Ishikawa (cell line): ENCODE measurements around the gene DYTN.

Experiments
- CEBPB ChIP-seq: IDR thresholded peaks from 2 replicates; pipeline ENCODE4 v1.6.1; 2012
- CREB1 ChIP-seq: IDR thresholded peaks from 2 replicates; pipeline ENCODE4 v1.6.1; 2012; ENCODE audit warnings: low read depth
- EGR1 ChIP-seq: IDR thresholded peaks from 2 replicates; pipeline ENCODE4 v1.6.1; 2012
- EP300 ChIP-seq: IDR thresholded peaks from 2 replicates; pipeline ENCODE4 v1.6.1; 2012; ENCODE audit warnings: borderline replicate concordance
- FOXM1 ChIP-seq: IDR thresholded peaks from 2 replicates; pipeline ENCODE4 v1.6.1; 2012; ENCODE audit warnings: low read depth, borderline replicate concordance
- NFIC ChIP-seq: IDR thresholded peaks from 2 replicates; pipeline ENCODE4 v1.6.1; 2012
- RAD21 ChIP-seq: IDR thresholded peaks from 2 replicates; pipeline ENCODE4 v1.6.1; 2012; ENCODE audit warnings: low read depth
- TAF1 ChIP-seq: IDR thresholded peaks from 2 replicates; pipeline ENCODE4 v1.6.1; 2012; ENCODE audit warnings: low read depth, mild to moderate bottlenecking
- TCF12 ChIP-seq: IDR thresholded peaks from 2 replicates; pipeline ENCODE4 v1.6.1; 2012; ENCODE audit warnings: low read depth
- TEAD4 ChIP-seq: IDR thresholded peaks from 2 replicates; pipeline ENCODE4 v1.6.1; 2012
- USF1 ChIP-seq: IDR thresholded peaks from 2 replicates; pipeline ENCODE4 v1.6.1; 2012
- YY1 ChIP-seq: IDR thresholded peaks from 2 replicates; pipeline ENCODE4 v1.6.1; 2012; ENCODE audit warnings: low read depth
- ZBTB7A ChIP-seq: IDR thresholded peaks from 2 replicates; pipeline ENCODE4 v1.6.1; 2012; ENCODE audit warnings: low read depth
- TF ChIP-seq, protein P1 (sequence below): IDR thresholded peaks from 2 replicates; pipeline ENCODE4 v1.6.1; 2012
- TF ChIP-seq, protein P2 (sequence below): IDR thresholded peaks from 2 replicates; pipeline ENCODE4 v1.6.1; 2012; ENCODE audit warnings: low read depth, mild to moderate bottlenecking

DYTN gene

GRCh38 chr2:206698811-206699210 lies 19.4 kb downstream of the DYTN start:
- no peak for TF ChIP-seq EP300

- TF ChIP-seq USF1 (no peak), TAF1 (no peak), EGR1 (no peak), CEBPB (no peak), EP300 (no peak), RAD21 (no peak), FOXM1 (no peak), TCF12 (no peak), YY1 (no peak), TEAD4 (no peak), ZBTB7A (no peak), CREB1 (no peak)
- TF ChIP-seq, protein P1, sequence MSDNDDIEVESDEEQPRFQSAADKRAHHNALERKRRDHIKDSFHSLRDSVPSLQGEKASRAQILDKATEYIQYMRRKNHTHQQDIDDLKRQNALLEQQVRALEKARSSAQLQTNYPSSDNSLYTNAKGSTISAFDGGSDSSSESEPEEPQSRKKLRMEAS = no peak
- TF ChIP-seq, protein P2, sequence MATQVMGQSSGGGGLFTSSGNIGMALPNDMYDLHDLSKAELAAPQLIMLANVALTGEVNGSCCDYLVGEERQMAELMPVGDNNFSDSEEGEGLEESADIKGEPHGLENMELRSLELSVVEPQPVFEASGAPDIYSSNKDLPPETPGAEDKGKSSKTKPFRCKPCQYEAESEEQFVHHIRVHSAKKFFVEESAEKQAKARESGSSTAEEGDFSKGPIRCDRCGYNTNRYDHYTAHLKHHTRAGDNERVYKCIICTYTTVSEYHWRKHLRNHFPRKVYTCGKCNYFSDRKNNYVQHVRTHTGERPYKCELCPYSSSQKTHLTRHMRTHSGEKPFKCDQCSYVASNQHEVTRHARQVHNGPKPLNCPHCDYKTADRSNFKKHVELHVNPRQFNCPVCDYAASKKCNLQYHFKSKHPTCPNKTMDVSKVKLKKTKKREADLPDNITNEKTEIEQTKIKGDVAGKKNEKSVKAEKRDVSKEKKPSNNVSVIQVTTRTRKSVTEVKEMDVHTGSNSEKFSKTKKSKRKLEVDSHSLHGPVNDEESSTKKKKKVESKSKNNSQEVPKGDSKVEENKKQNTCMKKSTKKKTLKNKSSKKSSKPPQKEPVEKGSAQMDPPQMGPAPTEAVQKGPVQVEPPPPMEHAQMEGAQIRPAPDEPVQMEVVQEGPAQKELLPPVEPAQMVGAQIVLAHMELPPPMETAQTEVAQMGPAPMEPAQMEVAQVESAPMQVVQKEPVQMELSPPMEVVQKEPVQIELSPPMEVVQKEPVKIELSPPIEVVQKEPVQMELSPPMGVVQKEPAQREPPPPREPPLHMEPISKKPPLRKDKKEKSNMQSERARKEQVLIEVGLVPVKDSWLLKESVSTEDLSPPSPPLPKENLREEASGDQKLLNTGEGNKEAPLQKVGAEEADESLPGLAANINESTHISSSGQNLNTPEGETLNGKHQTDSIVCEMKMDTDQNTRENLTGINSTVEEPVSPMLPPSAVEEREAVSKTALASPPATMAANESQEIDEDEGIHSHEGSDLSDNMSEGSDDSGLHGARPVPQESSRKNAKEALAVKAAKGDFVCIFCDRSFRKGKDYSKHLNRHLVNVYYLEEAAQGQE = no peak
Measured at GRCh38 chr2:206696910-206697309, 21.3 kb downstream of the DYTN start.

DNA sequence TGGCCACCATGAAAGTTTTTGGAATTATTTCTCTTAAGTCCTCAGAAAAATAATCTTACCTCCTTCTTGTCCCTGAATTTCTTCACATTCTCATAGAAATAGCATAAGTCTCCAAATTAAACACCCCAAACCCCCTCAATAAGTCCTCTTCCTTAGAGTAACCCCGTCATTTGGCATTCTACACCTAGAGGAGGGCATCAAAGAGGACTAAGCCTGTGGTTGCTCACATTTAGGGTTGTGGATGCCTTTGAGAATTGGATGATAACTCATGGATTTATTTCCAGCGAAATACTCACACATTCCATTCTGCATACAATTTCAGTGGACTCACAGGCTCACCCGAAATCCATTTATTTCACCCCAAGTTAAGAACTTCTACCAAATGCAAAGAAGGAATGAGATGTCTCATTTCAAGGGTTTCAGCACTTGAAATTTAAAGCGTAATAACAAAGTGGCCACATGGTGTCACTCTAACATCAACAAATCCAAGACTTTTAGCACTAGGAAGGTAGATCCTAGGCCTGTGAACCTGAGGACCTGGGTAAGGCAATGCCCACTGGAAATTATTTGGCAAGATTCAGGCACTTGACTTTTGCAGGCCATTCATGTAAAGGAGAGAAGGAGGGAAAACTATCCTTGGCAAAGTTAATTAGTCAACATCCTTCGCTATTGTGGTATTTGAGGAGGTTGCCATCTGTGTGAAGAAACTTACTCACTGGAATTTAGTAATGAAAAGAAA lies 24.6 kb downstream of the DYTN start:
- TF ChIP-seq USF1 = no peak
- peak; percentile 84 for TF ChIP-seq RAD21
- no peak for TF ChIP-seq TEAD4

GRCh38 chr2:206692971-206693370 lies 25.2 kb downstream of the DYTN start:
- TF ChIP-seq TCF12 = no peak

GRCh38 chr2:206688990-206689389 lies 29.2 kb downstream of the DYTN start:
- TF ChIP-seq FOXM1 (no peak), EGR1 (no peak), CREB1 (no peak), TAF1 (no peak), RAD21 (no peak), TCF12 (no peak)
- TF ChIP-seq, protein P1 = no peak
- TF ChIP-seq, protein P2 = no peak

- TF ChIP-seq CEBPB (no peak), NFIC (no peak), RAD21 (no peak), CREB1 (no peak), FOXM1 (no peak), ZBTB7A (no peak), TAF1 (no peak), YY1 (no peak), EGR1 (no peak)
- TF ChIP-seq, protein P2 = no peak
- TF ChIP-seq, protein P1 = no peak
Measured at GRCh38 chr2:206688453-206688852, 29.7 kb downstream of the DYTN start.
